Measurements from ENCODE around the gene EDAR.

- TF ChIP-seq CTCF (optimal IDR thresholded peaks at IDR 0.05 in 1 of 3, IDR thresholded peaks at IDR 0.05 in 1 of 3, conservative IDR thresholded peaks at IDR 0.05 in 1 of 3; ENCODE audit: extremely low read depth in 1 of 3, insufficient read depth in 2 of 3, low read length in 3 of 3), result no peak
- TF ChIP-seq EZH2 (IDR thresholded peaks at IDR 0.05; ENCODE audit: low read length), result no peak
These were observed 9.6 kb downstream of the EDAR start for GRCh38 chr2:108979461-108979860.
